ENCODE results near the gene MTRFR.
"Not testable (repeated sequence)": the region's sequence is repeated elsewhere in the genome, so short reads cannot be mapped to it uniquely, and the experiment has no call there.

DNA sequence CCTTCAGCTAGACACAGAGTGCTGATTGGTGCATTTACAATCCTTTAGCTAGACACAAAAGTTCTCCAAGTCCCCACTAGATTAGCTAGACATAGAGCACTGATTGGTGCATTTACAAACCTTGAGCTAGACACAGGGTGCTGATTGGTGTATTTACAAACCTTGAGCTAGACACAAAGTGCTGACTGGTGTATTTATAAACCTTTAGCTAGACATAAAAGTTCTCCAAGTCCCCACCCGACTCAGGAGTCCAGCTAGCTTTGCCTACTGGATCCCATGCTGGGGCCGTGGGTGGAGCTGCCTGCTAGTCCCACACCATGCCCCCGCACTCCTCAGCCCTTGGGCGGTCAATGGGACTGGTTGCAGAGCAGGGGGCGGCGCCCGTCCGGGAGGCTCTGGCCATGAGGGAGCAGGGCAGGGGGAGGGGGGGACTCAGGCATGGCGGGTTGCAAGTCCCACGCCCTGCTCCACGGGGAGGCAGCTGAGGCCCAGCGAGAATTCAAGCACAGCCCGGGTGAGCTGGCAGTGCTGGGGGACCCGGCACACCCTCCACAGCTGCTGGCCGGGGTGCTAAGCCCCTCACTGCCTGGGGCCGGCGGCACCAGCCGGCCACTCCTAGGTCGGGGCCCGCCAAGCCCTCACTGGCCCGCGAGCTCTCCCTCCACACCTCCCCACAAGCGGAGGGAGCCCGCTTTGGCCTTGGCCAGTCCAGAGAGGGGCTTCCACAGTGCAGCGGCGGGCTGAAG, 15.9 kb downstream of the MTRFR start:
- TF ChIP-seq, protein P1, sequence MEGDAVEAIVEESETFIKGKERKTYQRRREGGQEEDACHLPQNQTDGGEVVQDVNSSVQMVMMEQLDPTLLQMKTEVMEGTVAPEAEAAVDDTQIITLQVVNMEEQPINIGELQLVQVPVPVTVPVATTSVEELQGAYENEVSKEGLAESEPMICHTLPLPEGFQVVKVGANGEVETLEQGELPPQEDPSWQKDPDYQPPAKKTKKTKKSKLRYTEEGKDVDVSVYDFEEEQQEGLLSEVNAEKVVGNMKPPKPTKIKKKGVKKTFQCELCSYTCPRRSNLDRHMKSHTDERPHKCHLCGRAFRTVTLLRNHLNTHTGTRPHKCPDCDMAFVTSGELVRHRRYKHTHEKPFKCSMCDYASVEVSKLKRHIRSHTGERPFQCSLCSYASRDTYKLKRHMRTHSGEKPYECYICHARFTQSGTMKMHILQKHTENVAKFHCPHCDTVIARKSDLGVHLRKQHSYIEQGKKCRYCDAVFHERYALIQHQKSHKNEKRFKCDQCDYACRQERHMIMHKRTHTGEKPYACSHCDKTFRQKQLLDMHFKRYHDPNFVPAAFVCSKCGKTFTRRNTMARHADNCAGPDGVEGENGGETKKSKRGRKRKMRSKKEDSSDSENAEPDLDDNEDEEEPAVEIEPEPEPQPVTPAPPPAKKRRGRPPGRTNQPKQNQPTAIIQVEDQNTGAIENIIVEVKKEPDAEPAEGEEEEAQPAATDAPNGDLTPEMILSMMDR (IDR thresholded peaks at IDR 0.05; ENCODE audit: low read depth, low read length): not testable (repeated sequence)
- not testable (repeated sequence) for TF ChIP-seq EZH2phosphoT487 (IDR thresholded peaks at IDR 0.05; ENCODE audit: low read depth)
